NOMO-1 treated with dmso at 0.1 percent for 144 hours (cell line): Measurements from ENCODE around the gene CD300LD.
A peak's percentile ranks its signal among the peaks of the same experiment; 100 is the strongest.

Experiments
- DNase-seq: peaks from one replicate; lab custom pipeline; 2025; ENCODE audit not compliant: unreplicated experiment; lab: John Stamatoyannopoulos, UW

The CD300LD gene

DNA sequence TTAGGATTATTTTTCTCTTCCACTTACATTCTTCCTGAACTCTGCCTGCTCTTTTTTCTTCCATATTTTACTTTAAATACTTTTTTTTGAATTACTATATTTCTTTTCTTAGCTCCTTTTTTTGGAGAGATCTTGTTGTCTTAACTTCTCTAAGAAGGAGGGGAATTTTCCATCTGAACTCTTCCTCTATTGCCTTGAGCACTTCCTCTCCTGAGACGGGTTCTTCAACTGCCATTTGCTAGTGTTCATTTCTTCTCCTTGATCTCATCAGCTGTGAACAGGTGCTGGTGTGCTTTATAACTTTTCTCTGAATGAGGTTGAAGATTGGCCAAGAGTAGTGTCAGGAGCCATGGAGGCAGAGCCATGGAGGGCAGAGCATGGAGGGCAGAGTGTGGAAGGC, 15.1 kb upstream of the CD300LD start:
- no peak for DNase-seq

DNA sequence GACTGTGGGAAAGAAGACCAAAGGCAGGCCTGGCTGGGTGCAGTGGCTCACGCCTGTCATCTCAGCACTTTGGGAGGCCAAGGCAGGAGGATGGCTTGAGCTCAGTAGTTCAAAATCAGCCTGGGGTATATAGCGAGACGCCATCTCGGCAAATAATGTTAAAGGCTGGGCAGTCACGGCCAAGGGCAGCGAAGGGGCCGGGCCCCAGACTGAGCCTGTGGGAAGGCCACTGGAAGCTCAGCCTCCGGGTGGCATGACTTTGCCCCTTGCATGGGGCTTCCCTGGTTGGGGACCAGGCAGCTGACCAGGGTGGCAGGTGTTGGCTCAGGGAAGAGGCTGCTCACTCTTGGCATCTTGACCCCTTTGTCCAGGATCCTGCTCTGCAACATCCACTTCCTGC, 14.0 kb upstream of the CD300LD start:
- DNase-seq = no peak

GRCh38 chr17:74605361-74605760, 13.3 kb upstream of the CD300LD start:
- no peak for DNase-seq

DNA sequence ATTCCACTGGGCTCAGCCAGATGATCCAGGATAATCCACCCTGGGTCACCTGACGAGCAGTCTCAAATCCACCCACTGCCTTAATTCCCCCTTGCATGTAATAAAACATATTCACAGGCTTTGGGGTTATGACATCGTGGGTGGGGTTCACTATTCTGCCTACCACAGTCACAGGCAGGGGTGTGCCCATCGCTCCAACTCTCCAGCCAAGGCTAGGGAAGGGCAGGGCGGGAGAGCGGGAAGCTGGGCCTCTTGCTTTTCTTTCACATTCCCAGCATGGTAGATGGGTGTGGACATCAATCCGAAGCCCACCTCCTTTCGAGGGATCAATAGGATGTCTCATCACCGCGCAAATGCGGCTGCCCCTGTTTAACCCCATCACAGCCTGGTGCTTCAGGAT, 12.7 kb upstream of the CD300LD start:
- DNase-seq = no peak

DNA sequence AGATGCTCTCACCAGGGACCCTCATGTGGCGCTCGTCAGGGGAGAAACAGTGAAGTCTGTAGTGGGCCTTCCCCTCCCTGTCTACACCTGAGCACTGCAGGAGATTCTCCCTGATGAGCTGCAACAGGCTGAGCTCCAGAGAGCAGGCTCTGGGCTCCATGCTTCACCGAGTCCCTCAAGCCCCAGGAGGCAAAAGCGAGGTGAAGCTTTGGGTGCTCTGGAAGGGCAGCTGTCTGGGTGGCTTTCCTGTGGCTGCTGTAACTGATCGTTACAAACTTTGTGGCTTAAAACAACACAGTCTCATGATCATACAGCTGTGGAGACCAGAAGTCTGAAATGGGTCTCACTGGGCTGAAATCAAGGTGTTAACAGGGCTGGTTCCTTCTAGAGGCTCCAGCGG, 12.1 kb upstream of the CD300LD start:
- DNase-seq = no peak

GRCh38 chr17:74603746-74604145, 11.7 kb upstream of the CD300LD start:
- no peak for DNase-seq

- DNase-seq = peak; percentile 78
Measured at GRCh38 chr17:74603037-74603635, 11.1 kb upstream of the CD300LD start.

DNA sequence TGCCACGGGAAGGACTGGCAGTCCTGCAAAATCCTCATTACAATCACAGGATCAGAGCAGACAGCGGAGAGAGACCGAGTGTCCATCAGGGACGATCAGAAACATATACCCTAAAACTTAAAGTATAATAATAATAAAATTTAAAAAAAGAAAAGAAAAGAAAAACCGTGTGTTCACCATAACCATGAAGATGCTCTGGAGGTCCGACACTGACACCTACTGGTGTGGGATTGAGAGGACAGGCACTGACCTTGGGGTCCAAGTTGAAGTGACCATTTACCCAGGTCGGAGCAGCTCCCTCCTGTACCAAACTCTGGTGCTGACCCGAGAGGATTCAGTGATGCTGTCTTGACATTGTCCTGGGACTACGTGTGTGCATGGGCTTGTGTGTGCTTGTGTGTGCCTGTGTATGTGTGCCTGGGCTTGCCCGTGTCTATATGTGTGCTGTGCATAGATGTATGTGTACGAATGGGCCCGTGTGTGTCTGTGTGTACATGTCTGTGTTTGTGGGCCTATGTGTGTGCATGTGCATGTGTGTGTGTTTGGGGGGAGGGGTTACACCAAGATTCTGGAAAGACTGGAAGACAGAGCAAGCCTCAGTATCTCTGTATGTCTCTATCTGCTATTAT, 10.0 kb upstream of the CD300LD start:
- DNase-seq = peak; percentile 24

DNA sequence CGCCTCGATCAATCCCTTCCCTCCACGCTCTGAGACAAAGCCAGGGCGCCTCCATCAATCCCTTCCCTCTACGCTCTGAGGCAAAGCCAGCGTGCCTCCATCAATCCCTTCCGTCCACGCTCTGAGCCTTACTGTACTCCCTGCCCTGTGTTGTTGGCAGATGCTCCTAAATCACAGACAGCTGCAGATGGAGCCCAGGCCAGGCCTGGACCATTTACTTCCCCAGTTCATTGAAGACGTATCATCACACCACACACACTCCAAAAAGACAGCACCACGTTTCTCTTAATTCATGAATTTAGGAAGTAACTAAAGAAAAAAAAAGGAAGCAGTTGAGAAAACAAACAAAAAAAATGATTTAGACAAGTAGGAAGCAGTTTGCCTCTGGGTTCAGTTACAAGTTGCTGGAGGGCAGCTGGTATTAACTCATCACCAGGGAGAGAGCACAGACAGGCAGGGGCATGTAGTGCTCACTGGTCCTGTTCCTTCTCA, 7.4 kb upstream of the CD300LD start:
- peak; percentile 95 for DNase-seq

GRCh38 chr17:74599023-74599399, 6.9 kb upstream of the CD300LD start:
- no peak for DNase-seq

DNA sequence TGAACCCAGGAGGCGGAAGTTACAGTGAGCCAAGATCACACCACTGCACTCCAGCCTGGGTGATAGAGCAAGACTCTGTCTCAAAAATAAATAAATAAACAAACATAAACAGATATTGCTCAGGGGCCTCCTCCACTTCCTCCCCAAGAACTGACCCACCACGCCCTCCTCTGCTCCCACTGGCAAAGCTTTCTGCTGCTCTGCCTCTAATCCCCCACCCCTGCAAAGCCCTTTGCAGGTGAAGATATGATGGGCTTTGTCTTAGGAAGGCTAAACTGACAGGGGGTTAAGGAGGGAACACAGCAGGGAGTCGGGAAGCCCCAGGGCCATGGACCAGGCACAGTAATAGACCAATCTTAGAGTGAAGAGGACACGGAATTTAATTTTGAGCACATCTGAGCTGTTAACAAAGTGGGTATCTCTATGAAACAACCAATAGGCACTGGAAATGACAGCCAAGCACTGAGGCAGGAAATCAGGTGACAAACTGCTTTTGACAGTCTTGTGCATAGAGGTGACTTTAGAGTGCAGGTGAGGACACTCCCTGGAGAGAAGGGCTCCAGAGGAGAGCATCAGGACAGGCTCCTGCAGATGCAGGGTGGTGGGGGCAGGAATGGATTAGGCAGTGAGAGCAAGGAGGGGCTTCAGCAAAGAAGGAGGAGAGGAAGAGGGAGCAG, 6.4 kb upstream of the CD300LD start:
- DNase-seq = no peak

GRCh38 chr17:74597069-74597790, 5.1 kb upstream of the CD300LD start:
- DNase-seq = no peak

- DNase-seq = no peak
Measured at GRCh38 chr17:74595037-74595750, 3.1 kb upstream of the CD300LD start.

- DNase-seq = no peak
Measured at GRCh38 chr17:74591503-74591902, 580 bp downstream of the CD300LD start.

DNA sequence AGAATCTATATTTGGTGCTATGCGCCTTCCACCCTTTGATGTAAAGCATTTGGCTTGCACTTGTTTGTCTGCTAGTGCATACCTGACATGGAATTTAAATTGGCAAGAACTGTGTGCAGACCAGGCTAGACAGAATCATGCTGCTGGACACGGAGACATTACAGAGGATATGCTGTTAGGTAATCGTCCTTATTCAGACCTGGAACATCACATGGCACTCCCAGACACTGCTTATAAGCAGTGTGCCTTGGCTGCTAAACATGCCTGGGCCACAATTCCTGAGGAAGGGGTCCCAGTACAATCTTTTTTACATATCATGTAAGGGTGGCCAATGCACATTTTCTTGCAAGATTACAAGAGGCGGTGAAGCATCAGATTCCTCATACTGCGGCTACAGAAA, 6.4 kb downstream of the CD300LD start:
- no peak for DNase-seq

GRCh38 chr17:74584292-74585060, 7.6 kb downstream of the CD300LD start:
- DNase-seq = no peak

DNA sequence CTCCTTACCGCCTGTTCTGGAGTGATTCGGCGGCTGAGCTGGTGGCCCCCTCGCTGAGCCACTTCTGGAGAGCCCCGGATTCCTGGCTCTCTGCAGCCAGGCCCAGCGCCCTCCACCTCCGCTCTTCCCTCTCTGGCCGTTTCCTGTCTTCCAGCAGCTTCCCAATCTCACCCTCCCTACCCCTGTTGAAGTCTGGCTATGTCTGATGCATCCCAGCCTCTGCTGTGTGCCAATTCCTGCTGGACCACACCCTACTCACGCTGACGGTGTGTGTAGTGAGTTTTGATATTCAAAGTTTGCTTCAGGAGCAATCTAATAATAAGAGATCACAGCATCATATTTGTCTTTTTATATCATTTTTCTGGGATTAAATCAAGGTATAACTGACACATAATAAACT, 9.4 kb downstream of the CD300LD start:
- DNase-seq = no peak

GRCh38 chr17:74579900-74580299, 12.2 kb downstream of the CD300LD start:
- no peak for DNase-seq

GRCh38 chr17:74578979-74579378, 13.1 kb downstream of the CD300LD start:
- no peak for DNase-seq

- DNase-seq = no peak
Measured at GRCh38 chr17:74574489-74575142, 17.5 kb downstream of the CD300LD start.
